GM18519 (cell line): ENCODE measurements around the gene COL19A1.
A peak's percentile ranks its signal among the peaks of the same experiment; 100 is the strongest.
"Not testable (repeated sequence)": the region's sequence is repeated elsewhere in the genome, so short reads cannot be mapped to it uniquely, and the experiment has no call there.

Experiments used
- ATAC-seq: cut with Tn5 transposase; IDR thresholded peaks from one replicate; pipeline ENCODE4 v1.9.1; 2021; ENCODE audit warnings: mild to moderate bottlenecking, moderate library complexity; ENCODE audit not compliant: unreplicated experiment, low FRiP score

Gene COL19A1

DNA sequence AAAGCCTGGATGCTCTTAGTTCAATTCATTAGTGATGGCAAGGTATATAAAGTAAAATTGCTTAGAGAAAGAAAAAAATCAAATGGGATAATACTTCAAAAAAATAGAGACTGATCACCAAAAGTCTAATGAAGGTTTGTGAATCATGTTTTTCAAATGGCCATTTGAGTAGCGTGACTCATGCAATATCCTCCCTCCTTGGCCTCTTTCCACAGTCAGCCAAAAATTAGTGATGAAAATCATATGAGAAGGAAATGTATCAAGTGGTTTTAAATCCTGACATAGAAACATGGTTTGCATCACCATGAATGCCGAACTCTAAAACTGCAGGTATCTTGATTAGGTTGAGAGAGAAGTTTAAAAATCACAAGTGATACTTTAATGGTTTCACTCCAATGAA, 1.2 kb upstream of the COL19A1 start:
- no peak for ATAC-seq

DNA sequence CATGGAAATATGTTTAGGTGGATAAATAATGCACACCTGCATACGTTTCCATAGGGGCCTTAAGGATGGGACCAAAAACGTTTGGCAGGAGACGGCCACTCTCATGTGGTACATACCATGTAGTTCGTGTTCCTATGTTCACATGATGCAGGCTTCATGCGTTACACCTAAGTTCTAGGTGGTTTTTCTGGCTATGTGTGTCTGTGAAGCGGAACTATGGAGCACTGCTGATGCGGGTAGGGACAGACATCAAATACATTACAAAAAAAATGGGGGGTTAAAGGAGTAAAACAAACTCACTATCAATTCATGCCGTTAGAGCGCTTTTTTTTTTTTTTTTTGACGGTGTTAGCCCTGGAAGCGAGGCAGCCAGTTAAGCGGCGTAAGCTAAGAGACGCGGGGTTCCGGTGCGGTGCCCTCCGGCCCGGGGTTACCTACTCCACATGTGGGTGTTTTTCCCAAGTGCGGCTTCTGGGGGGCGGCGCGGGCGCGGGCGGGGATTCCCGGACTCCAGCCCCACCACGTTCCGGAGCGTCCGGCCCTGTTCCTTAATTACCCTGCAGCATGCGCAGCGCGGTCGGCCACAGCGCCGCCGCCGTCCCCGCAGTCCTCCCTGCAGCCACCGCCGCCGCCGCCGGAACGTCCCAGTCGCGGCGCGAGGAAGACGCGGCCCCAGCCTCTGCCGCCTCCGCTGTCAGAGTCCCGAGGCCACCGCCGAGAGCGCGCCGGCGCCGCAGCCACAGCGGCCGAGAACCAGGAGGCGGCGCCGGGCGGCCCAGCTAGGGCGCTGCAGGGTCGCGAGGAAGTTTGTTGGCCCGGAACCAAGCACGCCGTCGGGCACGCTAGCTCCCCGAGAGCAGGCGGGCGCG, 648 bp downstream of the COL19A1 start:
- ATAC-seq: peak; percentile 56

DNA sequence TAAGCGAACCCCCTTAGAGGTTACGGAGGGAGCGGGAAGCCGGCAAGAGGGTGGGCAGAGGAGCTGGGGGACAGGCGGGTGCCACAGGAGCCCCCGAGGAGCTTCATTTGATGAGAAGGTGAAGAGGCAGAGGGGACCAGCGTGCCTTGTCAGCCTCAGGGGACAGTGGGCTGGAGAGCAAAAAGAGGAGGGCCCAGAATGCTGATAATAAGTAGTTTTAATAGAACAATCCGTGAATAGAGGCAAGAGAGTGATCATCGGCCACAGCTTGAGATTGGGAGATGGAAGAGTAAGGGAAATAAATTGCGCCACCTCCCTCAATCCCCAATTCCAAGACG, 1.3 kb downstream of the COL19A1 start:
- no peak for ATAC-seq

DNA sequence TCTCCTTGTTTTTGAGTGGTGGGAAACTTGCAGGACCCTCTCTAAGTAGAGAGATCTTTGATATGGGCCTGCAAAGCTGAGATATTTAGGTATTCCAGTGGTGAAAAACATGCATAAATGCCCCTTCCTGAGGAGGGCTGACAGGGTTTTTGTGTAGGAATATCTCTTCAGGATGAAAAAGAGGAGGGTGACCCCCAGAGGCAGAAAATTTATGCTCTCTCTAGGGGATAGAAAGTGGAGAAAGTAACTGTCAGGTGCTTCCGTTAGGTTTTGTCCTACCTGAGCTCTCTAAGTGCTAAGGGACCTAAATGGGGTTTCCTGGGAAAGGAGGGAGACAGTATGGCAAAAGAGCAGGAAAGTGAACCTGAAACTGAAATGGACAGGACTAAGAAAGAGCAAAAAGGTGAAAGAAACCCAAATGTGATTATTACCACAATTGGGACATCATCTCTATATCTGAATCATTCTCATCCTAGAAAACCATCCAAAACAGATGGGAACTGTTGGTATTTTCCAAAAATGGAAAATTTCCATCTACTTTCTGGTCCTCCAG, 2.0 kb downstream of the COL19A1 start:
- no peak for ATAC-seq

DNA sequence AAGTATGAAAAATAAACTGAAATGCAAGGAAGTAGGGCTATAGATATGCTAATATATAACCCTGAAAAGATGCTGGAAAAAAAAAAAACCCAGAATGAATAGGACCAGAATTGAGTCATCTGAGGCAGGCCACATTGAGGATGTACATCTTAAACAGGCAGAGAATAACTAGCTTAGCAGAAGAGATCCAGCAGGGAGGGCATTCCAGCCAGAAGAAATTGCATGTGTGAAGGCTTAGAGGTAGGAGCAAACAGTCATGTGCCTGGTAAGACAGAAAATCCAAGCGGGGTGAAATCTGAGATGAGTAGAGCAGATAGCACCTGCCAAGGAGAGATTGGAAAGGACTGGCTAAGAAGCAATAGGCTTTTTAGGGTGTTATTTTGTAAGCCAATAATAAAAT, 2.6 kb downstream of the COL19A1 start:
- ATAC-seq: no peak

DNA sequence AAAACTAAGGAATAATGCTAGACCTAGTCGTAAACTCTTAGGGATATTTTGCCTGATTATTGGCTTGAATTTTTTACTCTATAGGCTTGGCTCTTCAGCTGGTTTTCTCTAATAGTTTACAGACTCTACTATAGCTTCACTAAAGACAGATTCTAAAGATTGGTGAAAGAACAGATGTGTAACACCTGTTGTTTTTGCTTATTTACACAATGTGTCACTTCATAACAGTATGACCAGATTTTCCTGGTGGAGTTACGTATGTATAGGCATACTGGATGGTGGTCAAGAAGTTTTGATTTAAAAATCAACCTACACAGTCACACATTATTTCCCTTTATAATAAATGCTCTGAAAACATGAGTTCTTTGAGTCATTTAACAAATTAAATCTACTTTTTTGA, 4.8 kb downstream of the COL19A1 start:
- ATAC-seq: no peak

DNA sequence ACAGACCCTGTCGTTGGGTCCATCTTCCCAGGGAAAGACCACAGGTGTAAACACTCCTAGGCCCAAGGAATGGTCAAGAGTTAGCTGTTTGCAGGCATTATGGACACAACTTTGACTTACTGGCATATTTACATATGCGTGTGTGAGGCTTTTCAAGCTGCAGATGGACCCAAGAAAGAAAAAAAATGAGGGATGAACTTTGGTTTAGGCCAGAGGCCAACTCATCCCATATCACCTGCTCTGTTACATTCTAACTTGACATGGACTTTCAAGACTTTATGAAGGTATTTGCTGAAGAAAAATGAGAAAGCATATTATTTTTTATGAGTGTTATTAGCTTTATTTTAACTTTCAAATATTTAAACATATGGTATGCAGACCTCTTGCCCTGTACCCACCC, 6.9 kb downstream of the COL19A1 start:
- no peak for ATAC-seq

DNA sequence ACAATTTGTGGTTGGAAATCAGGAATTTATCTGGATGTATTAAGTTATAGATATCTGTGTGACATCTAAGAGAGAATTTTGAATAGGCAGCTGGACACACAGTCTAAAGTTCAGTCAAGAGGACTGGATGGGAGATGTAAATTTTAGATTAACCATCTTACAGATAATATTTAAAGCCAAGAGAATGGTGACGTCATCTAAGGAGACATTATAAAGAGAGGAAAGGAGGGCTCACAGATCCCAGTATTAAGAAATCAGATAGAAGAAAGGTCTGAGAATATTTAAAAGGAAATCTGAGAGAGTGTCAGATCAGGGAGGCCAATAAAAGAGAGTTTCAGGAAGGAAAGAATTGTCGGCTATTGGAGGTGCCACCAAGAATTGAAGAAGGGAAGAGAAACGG, 9.4 kb downstream of the COL19A1 start:
- ATAC-seq: no peak

DNA sequence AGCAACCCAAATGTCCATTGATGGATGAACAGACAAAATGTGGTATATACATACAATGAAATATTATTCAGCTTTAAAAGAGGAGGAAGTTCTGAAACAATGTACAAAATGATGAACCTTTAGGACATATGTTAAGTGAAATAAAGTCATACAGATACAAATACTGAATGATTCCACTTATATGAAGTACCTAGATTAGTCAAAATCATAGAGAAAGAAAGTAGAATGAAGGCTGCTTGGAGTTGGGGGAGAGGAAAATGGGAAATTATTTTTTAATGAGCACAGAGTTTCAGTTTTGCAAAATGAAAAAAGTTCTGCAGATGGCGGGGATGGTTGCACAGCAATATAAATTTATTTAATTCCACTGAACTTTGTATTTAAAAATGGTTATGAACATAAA, 12.4 kb downstream of the COL19A1 start:
- no peak for ATAC-seq

DNA sequence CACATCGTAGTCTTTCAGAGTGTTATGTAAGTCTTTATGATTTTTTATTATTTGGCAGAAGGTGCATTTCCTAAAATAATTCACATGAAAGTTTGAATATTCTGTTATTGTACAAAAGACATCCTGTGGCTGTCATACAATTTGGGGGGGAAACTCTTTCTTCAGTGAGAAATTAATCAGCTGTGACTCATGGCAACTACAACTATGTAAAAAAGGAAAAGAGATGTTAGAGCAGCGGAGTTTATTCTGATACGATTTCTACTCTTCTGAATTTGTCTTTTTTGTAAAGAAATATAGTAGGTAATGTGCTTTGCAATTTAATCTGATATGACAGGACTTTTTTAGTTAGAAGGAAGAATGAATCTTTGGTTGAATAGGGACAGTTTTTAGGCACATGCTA, 14.2 kb downstream of the COL19A1 start:
- ATAC-seq: no peak

DNA sequence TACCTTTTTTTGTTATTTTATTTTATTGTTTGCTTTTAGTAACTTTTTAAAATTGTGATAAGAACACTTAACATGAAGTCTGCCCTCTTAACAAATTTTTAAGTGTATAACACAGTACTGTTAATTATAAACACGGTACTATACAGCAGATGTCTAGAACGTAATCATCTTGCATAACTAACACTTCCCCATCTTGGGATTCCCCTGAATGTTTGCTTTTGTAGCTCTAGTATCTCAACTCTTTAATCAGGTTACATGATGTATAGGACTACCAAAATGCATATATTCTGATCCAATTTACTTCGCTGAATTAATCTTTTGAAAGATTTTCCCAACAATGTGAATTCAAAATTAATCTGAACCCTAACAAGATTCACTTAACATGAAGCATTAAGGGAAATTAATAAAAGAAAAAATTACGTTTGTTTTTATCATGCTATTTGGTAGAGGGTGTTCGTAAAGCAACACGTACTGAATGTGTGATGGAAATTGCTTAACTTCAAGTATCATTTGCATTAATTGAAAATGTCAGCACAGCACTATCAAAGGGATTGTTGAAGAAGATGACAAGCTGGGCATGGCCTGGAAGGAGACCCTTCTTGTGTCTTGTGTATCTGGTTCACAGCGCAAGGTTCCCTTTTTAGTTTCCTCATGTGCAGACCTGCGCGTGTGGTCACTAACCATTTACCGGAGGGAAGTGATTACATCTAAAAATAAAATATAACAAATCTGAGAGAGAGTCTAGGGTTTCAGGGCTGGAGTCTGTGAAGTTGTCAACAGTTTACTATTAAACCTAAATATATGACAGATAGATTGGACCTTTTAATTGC, 15.2 kb downstream of the COL19A1 start:
- peak; percentile 80 for ATAC-seq

DNA sequence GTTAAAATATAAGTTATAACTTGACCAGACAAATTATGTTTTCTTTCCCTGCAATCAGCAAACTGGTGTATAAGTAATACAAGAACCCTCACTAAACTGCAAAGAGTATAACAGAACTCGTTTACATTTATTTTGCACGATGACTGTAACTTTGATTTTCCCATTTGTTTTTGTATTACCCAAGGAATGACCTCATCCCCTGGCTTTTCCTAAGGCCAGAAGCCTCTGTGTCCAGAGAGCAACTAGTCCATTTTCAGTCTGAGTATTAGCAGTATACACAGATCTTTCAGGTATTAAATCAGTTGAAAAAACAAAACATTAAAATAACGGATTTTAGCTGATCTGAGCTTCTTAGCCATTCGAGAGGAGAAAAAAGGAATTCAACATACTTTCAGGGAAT, 17.2 kb downstream of the COL19A1 start:
- ATAC-seq: no peak

DNA sequence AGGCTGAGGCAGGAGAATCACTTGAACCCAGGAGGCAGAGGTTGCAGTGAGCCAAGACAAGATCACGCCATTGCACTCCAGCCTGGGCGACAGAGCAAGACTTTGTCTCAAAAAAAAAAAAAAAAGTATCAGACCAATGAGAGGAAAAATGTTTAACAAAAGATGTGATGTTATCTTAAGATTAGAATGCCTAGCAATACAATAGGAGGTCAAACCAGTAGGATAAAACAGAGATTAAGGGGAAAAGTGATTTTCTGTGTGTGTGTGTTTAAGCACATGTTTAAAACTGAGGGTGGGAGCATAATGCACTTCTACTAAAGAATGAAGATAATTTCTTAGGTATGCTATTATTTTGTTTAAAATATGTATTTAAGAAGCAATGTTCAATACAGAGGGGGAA, 17.9 kb downstream of the COL19A1 start:
- ATAC-seq: no peak

DNA sequence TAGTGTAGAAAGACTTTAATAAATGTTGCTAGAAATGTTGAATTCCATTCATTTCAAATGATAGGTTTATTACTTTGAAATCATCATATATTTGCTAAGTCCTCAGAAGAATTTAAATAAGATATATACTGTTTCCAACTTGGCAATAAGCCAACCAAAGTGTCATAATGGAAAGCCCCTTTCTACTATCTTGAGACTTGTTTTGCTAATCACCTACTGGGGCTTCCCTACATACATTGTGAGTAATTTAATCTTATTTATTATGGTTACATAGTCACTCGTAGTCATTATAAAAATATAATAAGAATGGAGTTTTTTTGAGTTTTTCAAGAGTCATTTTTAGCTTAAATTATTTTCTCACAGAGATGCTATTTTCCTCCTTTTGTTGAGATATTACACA, 20.7 kb downstream of the COL19A1 start:
- peak; percentile 51 for ATAC-seq

DNA sequence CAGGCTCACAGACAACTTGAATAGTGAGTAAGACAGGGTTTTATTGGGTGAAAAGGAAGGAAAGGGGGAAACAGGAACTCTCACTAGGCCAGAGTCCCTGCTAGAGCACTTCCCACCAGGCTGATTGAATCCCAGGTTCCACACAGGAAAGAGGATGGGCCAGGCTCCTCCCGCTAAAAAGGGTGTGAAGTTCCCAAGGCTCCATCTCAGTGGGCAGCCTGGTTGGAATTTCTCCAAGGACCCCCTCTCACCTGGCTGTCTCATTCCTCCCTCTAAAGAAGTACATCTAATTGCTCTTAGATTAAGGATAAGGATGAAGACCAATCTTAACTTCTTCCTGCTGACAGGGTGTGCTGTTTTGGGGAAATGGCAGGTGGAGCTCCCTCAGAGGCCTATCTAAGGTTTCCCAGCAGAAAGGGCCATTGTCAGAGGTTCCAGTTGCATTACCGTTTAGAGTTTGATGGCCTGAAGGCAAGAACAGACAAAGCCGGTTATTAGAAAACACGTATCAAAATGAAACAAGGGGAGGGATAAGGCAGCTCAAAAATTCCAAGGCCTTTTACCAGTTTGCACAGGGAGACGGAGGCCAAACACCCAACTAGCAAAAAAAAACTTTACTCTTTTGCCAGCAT, 21.5 kb downstream of the COL19A1 start:
- no peak for ATAC-seq

DNA sequence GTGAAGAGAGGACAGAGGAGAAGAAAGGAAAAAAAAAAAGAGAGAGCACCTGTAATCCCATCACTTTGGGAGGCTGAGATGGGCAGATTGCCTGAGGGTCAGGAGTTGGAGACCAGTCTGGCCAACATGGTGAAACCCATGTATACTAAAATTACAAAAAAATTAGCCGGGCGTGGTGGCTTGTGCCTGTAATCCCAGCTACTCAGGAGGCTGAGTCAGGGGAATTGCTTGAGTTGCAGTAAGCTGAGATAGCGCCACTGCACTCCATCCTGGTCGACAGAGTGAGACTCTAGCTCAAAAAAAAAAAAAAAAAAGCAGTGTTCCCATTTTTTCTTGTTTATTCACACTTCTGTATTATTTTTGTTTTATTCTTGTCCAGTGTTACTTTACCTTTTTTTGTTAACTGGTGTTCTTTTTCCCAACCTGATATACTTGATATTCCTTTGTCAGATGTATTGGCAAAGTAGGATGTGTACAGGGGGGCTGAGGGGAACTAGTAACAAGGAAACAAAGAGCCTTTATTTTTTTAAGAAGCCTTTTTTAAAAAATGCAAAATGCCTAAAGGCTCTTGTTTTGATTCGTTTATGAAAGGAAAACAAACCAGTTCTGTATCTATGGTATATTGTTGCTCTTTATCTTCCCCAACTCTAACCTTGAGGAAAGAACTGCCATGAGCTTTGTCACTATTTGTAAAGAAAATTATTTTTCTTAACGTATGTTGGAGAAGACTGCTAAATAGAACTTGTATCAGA, 22.3 kb downstream of the COL19A1 start:
- no peak for ATAC-seq

DNA sequence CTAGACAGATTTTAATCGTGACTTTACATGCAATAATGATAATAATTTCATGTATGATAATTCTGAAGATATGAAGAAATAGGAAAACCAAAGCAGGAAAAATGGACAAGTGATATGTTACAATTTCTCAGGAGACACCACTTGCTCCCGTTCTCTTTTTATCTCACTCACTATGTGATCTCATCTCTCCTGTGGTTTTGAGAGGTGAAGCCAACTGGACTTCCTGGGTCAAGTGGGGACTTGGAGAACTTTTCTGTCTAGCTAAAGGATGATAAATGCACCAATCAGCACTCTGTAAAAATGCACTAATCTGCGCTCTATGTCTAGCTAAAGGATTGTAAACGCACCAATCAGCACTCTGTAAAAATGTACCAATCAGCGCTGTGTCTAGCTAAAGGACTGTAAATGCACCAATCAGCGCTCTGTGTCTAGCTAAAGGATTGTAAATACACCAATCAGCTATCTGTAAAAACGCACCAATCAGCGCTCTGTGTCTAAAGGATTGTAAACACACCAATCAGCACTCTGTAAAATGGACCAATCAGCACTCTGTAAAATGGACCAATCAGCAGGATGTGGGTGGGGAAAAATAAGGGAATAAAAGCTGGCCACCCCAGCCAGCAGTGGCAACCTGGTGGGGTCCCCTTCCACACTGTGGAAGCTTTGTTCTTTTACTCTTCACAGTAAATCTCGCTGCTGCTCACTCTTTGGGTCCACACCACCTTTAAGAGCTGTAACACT, 23.0 kb downstream of the COL19A1 start:
- not testable (repeated sequence) for ATAC-seq

DNA sequence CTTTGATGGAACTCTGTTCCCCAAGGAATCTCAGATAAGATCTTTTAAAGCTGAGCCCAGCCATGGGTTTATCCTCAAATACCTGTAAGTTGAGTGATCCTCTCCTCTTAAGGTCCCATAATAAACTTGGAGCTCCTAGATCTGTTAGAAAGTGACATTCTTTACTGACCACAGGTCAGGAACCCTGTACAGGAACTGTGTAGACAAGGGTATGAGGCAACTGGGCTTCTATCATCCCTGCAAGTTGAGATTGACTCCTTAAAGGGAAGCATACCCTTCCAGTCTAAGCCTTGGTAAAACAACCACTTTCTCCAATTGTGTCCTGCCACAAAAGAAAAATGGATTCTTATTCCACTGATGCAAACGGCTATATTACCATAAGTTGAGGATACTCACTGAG, 26.2 kb downstream of the COL19A1 start:
- not testable (repeated sequence) for ATAC-seq

DNA sequence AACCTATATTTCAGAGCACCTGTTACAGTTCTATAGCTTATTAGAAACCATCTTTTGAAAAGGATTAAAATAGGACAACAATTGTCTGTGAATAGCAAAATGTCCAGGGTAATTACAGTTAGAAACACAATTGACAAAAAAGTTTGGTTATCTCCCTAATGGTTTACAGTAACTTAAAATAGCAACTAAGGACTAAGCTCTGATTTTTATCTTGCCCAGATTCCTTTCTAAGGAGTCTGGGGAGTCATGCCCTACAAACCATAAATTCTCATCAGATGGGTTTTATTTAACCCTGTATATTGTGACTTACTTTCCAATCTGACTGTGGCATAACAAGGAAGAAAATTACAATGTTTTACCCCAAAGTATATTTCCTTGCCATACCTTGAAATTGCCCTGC, 26.9 kb downstream of the COL19A1 start:
- not testable (repeated sequence) for ATAC-seq
